Measurements from ENCODE around the gene TTLL13.

TTLL13 gene

DNA sequence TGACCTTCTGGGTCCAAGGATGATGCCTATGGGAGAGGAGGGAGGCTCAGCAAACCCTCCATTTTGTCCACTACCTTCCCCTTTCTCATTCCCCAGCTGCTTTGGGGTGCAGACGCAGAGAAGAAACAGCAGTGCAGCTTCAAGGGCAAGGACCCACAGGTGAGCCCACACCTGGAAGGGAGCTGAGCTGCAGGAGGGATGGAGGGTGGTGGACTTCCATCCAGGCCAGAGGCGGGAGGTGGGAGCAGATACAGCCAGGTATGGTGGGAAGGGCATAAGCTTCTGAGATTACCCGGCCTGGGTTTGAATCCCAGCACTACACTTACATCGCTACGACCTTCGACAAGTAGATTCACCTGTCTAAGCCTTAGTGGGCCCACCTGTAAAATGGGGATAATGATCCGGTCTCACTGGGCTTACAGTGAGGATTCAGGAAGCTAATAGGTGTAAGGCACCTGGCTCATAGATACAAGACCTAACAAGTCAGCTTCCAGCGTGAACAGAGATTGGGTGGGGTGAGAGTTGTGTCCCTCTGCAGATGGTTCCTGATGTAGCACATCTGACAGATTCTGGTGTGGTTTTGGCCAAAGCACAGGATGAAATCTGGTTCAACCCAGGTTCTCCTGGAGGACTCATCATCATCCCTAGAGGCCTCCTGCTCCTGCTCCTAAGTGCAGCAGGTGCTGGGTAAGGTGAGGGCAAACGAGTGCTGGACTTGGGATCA is 31.5 kb upstream of the TTLL13 start:
- no peak for DNase-seq

DNA sequence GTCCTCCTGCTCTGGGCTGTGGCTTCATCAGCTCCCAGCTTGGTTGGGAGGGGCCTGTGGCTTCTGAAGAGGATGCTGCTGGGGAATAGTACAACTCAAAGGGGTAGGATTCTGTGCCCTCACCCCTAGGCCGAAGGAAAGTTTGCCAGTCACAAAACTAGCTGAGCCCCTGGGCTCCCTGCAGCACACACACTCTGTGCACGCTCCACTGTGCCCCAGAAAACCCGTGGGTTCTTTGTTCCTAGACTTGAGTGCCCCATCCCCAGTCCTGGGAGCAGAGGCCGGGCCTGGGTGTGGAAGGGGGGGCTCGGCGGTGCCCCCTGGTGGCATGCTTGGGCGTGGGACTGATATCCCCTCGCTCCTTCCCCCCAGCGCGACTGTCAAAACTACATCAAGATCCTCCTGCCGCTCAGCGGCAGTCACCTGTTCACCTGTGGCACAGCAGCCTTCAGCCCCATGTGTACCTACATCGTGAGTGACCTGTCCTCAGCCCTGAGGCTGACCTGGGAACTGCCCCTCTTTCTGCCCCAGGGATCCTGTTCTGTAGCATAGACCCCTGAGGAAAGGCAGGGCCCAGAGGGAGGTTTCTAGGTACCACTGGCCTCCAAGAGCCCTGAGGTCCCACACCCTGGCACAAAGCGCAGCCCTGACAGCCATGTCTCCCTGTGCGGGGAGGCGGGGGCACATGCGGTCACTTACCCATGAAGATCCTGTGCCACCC is 29.8 kb upstream of the TTLL13 start:
- DNase-seq = no peak

DNA sequence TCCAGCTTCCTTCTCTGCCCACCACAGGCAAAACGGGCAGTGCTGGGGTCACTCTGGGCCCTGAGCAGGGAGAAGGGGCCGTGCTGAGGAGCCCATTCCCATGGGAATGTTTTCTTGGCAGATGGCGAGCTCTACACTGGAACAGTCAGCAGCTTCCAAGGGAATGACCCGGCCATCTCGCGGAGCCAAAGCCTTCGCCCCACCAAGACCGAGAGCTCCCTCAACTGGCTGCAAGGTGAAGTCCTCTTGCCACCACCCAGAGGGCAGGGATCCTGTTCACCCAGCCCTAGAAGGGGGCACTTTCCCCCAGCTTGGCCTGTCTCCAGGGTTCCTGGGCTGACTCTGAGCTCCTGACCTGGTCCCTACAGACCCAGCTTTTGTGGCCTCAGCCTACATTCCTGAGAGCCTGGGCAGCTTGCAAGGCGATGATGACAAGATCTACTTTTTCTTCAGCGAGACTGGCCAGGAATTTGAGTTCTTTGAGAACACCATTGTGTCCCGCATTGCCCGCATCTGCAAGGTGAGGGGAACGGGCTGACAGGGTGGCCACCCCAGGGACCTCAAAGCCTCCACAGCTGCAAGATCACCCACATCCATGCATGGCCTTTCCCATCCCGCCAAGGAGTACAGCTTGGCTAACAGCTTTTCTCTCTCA is 28.0 kb upstream of the TTLL13 start:
- peak; percentile 64 for DNase-seq

DNA sequence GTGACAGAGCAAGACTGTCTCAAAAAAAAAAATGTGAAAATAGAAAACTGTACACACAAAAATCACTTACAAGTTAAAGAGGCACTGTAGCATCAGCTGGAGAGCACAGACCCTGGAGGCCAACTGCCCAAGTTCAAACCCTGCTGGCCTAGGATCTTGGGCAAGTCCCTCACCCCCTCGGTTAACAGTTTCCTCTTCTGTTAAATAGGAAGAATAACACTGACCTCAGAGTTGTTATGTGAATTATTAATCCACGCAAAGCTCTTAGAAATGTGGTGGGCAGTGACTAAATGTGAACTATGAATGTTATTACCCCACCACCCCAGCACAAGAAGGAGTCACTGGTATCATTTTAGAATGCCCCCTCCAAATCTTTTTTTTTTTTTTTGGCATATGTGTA is 26.8 kb upstream of the TTLL13 start:
- DNase-seq = no peak

DNA sequence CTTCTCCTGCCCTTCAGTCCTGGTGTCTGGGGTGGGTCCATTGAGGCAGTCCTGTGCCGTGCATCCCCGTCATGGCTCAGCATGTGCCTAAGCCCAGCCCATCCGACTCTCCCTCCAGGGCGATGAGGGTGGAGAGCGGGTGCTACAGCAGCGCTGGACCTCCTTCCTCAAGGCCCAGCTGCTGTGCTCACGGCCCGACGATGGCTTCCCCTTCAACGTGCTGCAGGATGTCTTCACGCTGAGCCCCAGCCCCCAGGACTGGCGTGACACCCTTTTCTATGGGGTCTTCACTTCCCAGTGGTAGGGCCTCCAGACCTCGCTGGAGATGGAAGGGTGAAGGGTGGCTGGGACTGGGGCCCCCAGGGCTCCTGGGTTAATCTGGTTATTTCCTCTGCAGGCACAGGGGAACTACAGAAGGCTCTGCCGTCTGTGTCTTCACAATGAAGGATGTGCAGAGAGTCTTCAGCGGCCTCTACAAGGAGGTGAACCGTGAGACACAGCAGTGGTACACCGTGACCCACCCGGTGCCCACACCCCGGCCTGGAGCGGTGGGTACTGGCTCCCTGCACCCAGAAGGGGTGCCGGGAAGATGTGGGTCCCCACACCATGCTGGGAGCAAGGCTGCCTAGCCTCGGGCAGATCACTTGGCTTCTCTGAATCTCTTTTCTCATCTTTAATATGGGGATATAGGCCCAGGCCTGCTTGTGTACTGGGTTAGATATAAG is 25.8 kb upstream of the TTLL13 start:
- DNase-seq = no peak

DNA sequence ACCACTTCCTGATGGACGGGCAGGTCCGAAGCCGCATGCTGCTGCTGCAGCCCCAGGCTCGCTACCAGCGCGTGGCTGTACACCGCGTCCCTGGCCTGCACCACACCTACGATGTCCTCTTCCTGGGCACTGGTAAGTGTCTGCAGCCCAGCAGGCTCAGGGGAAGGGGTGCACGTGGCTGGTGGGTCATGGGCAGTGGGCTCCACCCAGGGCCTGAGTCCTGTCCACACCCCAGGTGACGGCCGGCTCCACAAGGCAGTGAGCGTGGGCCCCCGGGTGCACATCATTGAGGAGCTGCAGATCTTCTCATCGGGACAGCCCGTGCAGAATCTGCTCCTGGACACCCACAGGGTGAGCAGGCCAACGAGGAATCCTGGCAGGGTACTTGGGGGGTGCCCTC is 24.3 kb upstream of the TTLL13 start:
- DNase-seq = no peak

DNA sequence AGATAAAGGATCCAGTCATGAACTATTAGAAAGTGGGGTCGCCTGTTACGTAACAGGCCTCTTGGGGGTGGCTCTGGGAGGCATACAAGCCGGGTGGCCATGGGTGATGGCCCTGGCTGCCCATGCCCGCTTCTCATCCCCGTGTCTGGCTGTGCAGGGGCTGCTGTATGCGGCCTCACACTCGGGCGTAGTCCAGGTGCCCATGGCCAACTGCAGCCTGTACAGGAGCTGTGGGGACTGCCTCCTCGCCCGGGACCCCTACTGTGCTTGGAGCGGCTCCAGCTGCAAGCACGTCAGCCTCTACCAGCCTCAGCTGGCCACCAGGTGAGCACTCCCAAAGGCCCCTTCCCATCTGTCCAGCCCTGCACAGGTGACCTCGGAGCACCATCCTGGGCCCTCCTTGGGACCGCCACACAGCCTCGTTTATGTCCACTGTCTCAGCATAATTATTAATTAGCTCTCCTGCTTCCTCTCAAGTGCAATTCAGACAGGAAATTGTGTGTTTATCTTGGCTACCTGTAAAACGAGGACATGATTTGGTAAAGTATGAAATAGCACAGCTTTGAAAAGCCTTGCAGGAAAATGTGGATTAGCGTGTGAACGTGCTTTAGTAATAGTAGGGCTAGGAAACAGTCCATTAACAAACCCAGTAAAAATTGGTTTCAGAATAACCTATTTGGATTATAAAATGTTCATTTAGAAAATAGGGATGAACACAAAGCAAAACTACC is 23.7 kb upstream of the TTLL13 start:
- no peak for DNase-seq

DNA sequence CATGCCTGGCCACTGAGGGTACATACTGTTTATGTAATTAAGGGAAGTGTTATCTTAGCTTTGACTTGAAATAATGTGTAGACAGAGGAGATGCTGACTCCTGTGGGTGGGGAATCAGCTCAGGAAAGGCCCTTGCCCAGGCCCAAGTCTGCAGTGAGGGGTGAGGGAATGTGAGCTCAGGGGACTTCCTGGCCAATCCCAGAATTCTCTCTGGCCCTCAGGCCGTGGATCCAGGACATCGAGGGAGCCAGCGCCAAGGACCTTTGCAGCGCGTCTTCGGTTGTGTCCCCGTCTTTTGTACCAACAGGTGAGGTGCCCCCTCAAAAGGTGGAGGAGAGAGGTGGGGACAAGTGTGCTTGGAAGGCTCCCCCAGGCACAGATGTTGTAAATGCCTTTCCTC is 22.0 kb upstream of the TTLL13 start:
- DNase-seq = no peak

DNA sequence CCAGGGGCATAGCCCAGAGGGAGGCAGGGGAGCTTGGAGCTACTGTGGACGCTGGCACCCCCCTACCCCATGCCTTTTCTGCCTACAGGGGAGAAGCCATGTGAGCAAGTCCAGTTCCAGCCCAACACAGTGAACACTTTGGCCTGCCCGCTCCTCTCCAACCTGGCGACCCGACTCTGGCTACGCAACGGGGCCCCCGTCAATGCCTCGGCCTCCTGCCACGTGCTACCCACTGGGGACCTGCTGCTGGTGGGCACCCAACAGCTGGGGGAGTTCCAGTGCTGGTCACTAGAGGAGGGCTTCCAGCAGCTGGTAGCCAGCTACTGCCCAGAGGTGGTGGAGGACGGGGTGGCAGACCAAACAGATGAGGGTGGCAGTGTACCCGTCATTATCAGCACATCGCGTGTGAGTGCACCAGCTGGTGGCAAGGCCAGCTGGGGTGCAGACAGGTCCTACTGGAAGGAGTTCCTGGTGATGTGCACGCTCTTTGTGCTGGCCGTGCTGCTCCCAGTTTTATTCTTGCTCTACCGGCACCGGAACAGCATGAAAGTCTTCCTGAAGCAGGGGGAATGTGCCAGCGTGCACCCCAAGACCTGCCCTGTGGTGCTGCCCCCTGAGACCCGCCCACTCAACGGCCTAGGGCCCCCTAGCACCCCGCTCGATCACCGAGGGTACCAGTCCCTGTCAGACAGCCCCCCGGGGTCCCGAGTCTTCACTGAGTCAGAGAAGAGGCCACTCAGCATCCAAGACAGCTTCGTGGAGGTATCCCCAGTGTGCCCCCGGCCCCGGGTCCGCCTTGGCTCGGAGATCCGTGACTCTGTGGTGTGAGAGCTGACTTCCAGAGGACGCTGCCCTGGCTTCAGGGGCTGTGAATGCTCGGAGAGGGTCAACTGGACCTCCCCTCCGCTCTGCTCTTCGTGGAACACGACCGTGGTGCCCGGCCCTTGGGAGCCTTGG is 21.3 kb upstream of the TTLL13 start:
- no peak for DNase-seq

DNA sequence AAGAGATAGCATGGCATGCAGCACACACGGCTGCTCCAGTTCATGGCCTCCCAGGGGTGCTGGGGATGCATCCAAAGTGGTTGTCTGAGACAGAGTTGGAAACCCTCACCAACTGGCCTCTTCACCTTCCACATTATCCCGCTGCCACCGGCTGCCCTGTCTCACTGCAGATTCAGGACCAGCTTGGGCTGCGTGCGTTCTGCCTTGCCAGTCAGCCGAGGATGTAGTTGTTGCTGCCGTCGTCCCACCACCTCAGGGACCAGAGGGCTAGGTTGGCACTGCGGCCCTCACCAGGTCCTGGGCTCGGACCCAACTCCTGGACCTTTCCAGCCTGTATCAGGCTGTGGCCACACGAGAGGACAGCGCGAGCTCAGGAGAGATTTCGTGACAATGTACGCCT is 20.4 kb upstream of the TTLL13 start:
- DNase-seq = no peak

DNA sequence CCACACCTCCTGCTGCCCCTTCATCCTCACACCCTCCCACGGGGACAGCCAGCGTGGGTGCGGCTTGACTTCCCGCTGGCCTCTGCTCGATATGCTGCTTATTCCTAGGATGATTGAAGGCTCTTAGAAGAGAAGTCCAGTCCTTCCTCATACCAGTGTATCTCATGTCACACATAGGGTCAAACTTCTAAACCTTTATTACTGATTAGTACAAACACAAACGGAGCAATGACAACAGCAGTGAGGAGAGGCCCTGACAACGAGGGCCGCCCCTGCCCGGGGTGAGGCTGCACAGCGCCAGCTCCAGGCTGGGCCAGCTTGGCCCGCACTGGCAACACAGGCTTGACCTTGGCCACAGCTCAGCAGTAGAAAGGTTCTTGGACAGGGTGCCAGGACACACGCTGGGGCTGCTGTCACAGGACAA is 19.3 kb upstream of the TTLL13 start:
- no peak for DNase-seq

DNA sequence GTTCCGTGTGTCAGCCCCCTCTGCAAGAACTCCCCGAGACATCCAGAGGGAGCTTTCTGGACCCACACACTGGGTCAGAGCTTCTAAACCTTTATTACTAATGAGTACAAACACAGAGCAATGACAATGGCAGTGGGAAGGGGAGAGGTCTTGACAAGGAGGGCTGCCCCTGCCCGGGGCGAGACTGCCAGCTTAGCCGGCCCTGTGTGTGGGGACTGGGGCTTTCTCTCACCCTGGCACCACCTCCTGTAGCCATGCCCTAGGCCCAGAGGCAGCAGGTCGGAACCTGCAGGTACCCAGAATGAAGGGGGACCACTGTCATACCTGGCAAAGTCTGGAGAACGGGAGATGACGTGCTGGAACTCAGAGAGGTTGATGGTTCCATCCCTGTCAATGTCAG is 18.7 kb upstream of the TTLL13 start:
- no peak for DNase-seq

DNA sequence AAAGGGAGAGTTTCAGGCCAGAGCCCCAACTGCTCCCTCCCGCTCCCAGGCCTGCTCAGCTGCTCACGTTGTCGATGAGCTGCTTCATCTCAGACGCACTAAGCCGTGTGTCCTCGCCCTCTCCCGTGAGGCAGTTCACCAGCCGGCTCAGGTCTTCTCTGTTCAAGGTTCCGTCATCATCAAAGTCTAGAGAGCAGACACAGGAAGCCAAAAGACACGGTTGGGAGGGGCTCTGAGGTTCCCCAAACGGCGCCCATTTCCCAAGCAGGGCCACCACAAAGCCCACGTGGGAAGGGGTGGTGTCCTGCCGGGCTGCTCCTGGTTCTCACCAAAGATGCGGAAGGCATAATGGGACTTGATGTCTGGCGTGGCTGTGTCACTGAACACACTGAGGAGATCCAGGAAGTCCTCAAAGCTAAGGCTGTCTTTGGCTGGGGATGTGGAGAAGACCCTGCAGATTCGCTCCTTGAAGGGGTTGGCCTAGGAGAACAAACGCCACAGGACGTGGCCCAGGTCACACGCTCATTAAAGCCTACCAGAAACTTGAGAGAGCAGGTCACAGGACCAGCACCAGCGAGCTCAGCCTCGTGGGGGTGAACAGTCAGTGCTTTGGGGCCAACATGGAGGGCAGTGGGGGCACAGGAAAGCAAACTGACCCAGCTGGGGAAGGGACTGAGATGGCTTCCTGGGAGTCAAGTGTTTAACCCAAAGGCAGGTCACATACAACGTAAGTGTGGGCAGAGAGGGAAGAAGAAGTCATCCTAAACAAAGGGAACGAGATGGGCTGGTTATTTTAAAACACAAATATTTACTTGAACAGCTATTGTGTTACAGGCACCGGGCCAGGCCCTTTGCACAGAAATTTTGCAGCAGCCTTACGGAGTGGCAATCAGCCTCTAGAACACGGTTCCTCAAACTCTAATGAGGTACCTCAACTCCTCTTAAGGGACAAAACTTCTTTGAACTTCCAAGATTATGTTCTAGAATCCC is 18.0 kb upstream of the TTLL13 start:
- no peak for DNase-seq

DNA sequence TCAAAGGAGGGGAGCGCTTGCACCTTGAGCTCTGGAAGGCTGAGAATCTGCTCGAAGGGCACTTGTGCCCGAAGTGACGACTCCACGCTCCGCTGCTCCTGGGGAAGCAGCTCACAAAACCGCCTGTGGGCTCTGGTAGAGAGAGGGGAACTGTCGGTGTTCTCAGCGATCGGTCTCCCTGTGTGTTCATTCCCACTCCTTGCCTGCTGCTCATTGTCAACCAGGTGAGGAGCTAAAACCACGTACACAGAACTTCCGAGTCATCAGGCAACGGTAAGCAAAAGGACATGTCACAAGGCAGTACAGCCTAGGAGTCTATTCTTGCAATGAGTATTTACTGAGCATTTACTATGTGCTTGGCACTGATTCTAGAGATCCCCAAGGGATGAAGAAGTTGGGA is 17.2 kb upstream of the TTLL13 start:
- no peak for DNase-seq

DNA sequence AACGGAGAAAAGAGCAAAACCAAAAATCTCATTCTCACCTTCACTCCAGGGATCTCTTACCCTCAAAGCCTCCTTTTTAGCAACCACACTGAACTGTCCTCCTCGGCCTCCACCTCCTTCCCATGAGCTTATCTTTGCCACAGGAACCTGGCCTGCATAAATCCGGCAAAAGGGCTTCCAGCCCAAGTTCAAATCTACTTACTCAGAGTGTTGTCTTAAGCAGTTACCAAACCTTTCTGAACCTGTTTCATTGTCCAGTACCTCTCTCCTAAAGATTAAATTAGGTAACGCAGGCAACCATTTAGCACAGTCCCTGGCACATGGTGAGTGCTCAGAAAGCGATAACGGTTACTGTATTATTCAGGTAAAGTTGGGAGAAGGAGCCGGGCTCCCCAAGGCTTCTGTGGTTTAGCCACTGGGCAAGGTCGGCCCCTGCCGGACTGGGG is 16.4 kb upstream of the TTLL13 start:
- no peak for DNase-seq

DNA sequence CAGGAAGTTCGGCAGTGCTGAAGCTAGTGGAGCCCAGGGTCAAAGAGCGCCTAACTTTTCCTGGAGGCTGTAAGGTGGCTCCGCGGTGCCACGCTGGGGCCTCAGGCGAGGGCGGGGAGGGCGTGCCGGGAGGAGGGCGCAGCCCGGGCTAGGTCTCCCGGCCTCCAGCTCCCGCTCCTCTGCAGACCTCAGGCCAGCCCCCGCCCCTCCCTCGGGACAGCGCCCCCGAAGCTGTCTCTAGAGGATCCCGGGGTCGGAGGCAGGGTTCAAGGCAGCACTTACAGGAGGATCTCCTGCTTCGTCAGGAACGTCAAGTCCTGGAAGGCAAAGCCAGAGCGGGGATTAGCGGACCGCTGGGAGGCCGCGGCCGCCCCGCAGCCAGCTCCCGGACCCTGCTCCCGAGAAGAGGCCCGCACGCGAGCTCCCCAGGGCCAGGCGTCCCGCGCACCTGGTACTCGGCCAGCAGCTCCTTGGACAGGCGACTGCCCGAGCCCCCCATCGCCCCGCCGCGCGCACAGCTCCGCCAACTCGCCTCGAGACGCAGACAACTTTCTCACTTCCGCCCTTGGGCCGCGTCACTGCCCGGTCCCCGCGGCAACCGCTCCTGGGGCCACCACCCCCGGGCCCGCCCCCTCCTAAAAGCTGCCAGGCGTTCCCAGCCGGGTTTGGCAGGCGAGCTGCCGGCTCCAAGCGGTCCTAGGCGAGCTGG is 15.8 kb upstream of the TTLL13 start, which contains the start of gene CIB1:
Gene CIB1 (minus strand): TSS at position 555 of the 709 bp plus-strand sequence. CDS start 56 bp downstream, at position 499.
- DNase-seq = peak; percentile 86

DNA sequence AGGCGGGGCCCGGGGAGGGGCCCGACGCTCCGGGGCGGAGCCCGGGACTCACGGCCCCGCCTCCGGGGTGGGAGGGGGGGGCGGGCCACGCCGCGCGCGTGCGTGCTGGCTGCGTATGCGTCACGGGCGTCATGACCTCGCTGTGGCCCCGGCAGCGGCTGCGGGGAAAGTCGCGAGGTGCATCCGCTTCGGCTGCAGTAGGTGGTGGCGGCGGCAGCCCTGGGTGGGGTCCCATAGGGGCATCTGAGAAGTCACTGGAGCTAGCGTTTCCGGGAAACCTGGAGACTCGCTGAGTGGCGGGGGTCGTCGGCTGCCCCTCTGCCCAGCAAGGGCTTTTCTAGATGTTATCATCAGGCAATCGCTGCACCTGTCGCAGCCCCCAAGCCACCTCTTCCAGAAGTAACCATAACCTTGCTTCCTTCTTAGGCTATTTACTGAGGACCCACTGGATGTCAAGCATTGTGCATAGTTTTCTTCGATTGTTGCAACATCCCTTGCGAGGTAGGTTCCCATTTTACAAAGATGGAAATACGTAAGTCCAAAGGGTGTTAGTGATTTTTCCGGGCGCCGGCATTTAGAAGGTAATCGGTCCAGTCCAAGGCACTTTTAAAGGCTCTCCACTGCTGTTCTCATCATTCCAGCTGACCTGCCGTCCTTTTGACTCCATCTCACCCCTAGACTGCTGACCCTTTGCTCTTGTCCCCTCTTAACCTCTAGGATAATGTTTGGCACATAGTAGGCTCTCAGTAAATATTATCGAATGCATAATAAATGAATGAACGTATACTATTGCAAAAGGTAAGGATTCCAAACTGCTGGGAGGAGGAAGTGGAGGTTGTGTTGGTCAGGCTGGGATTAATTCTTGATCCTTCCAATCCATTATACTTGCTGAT is 15.0 kb upstream of the TTLL13 start, which contains the start of gene GDPGP1:
Gene GDPGP1 (plus strand): TSS at position 114 of the 893 bp plus-strand sequence. CDS start 6,700 bp downstream, outside the sequence.
- DNase-seq = no peak

DNA sequence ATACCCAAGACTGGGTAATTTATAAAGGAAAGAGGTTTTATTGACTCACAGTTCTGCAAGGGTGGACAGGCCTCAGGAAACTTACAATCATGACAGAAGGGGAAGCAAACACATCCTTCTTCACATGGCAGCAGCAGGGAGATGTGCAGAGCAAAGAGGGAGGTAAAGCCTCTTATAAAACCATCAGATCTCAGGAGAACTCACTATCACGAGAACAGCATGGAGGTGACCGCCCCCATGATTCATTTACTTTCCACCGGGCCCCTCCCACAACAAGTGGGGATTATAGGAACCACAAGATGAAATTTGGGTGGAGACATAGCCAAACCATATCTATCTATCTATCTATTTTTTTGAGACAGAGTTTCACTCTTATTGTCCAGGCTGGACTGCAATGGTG is 10.0 kb upstream of the TTLL13 start:
- DNase-seq = no peak
